Mesothelial cell of epicardium (in vitro differentiated cells): ENCODE results near the gene RERE. TPM values are rescaled to one million over a fixed set of nuclear protein-coding genes. Genes with fewer than 3 reads are reported as not detected.

Experiments used
- DNase-seq, 2 experiments: peaks; one replicate each; pipeline ENCODE4 v3.0.0; 2021; ENCODE audit warnings: low spot score in 2 of 2; ENCODE audit not compliant: unreplicated experiment in 2 of 2
- H3K27ac Mint-ChIP-seq: 2 replicates; pipeline ENCODE4 v1.8.0; 2021; ENCODE audit warnings: mixed read lengths
- H3K27me3 Mint-ChIP-seq: 2 replicates; pipeline ENCODE4 v1.8.0; 2021; ENCODE audit warnings: low read depth, mixed read lengths
- H3K36me3 Mint-ChIP-seq: 2 replicates; pipeline ENCODE4 v1.8.0; 2021; ENCODE audit warnings: mixed read lengths
- H3K4me1 Mint-ChIP-seq: 2 replicates; pipeline ENCODE4 v1.8.0; 2021; ENCODE audit warnings: mixed read lengths
- H3K4me3 Mint-ChIP-seq: 2 replicates; pipeline ENCODE4 v1.8.0; 2021; ENCODE audit warnings: mild to moderate bottlenecking, moderate library complexity, mixed read lengths
- H3K9me3 Mint-ChIP-seq: 2 replicates; pipeline ENCODE4 v1.8.0; 2021; ENCODE audit warnings: mixed read lengths
- total RNA-seq: library from RNA; stranded (reverse); gene quantifications from 3 replicates; pipeline ENCODE4 v1.2.1, GENCODE V29; 2021
- TF ChIP-seq, protein P1 (sequence below): fragments of 200-600 bp; sonication (generic); IDR thresholded peaks from one replicate; pipeline ENCODE4 v1.5.0; 2021; ENCODE audit warnings: antibody characterized with exemption; ENCODE audit not compliant: unreplicated experiment

Gene RERE
- total RNA-seq, 1 donor from 2014 or later = 187 TPM

DNA sequence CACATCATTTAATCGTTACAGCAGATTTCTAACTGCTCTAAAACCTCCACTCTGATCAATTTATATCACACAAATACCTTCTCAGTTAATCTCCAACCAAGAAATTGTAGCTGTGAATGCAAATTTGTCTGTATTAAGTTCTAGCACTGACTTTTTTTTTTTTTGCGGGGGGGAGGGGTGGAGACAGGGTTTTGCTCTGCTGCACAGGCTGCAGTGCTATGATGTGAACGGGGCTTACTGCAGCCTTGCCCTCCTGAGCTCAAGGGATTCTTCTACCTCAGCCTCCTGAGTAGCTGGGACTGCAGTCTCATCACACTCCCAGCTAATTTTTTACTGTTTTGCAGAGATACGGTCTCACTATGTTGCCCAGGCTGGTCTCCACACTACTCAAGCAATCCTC, 163.6 kb downstream of the RERE start:
- H3K27ac Mint-ChIP-seq = no peak overlapping the region
- H3K36me3 Mint-ChIP-seq = peaks cover 23% of the 10 kb centered on the region
- TF ChIP-seq, protein P1, sequence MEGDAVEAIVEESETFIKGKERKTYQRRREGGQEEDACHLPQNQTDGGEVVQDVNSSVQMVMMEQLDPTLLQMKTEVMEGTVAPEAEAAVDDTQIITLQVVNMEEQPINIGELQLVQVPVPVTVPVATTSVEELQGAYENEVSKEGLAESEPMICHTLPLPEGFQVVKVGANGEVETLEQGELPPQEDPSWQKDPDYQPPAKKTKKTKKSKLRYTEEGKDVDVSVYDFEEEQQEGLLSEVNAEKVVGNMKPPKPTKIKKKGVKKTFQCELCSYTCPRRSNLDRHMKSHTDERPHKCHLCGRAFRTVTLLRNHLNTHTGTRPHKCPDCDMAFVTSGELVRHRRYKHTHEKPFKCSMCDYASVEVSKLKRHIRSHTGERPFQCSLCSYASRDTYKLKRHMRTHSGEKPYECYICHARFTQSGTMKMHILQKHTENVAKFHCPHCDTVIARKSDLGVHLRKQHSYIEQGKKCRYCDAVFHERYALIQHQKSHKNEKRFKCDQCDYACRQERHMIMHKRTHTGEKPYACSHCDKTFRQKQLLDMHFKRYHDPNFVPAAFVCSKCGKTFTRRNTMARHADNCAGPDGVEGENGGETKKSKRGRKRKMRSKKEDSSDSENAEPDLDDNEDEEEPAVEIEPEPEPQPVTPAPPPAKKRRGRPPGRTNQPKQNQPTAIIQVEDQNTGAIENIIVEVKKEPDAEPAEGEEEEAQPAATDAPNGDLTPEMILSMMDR = no peak
- no peak for DNase-seq
- H3K27me3 Mint-ChIP-seq = no peaks in the 10 kb centered on the region
- peaks cover 9% of the 10 kb centered on the region for H3K4me1 Mint-ChIP-seq
- no peak overlapping the region for H3K4me3 Mint-ChIP-seq
- H3K9me3 Mint-ChIP-seq = peaks cover 4% of the 10 kb centered on the region

- Mint-ChIP-seq H3K36me3 (peaks cover 18% of the 10 kb centered on the region), H3K9me3 (peaks cover 4% of the 10 kb centered on the region), H3K27me3 (no peaks in the 10 kb centered on the region)
These were observed 164.9 kb downstream of the RERE start for GRCh38 chr1:8652467-8653046.

DNA sequence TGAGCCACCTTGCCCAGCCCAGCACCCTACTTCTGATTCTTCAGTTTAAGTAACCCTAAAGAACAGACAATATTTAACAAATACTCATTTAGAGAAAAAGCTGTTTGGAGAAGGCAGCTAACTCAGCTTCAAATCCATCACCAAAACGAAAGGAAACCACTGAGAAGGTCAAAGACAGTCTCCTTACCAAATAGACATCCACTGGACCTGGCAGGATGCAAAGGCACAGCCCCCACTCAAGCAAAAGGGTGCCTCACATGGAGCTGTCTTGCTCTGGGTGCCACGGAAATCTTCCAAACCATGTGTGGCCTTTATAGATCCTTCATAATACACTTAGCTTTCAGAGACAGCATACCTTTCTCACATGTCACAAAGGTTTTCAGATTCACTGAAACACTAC, 165.5 kb downstream of the RERE start:
- Mint-ChIP-seq H3K27me3 (no peaks in the 10 kb centered on the region), H3K27ac (peak overlapping the region; percentile 41), H3K36me3 (peaks cover 18% of the 10 kb centered on the region), H3K9me3 (peaks cover 4% of the 10 kb centered on the region), H3K4me1 (peaks cover 9% of the 10 kb centered on the region), H3K4me3 (no peak overlapping the region)
- TF ChIP-seq, protein P1 = no peak
- no peak for DNase-seq

More at GRCh38 chr1:8652467-8653046, 164.9 kb downstream of the RERE start:
- H3K4me3 Mint-ChIP-seq = no peak overlapping the region
- TF ChIP-seq, protein P1 = no peak
- H3K27ac Mint-ChIP-seq = no peak overlapping the region
- no peak for DNase-seq
- H3K4me1 Mint-ChIP-seq = peaks cover 9% of the 10 kb centered on the region

DNA sequence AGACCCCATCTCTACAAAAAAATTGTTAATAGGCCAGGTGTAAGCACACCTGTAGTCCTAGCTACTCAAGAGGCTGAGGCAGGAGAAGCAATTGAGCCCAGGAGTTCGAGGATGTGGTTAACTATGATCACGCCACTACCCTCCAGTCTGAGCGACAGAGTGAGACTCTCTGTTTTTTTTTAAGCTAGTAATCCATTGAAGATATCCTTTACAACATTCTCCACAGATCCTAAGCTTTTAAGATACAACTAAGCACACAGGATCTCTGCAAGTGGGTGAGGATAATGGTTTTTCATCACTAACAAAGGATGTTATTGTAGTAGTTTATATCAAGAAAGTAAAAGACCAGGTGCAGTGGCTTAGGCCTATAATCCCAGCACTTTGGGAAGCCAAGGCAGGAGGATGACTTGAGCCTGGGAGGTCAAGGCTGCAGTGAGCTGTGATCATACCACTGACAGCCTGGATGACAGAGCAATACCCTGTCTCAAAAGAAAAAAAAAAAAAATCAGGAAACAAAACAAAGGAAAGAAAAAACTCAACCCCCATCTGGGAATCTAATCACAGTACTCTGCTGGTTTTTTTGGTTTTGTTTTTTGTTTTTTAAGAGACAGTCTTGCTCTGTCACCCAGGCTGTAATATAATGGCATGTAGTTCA, 166.1 kb downstream of the RERE start:
- peak overlapping the region; percentile 41 for H3K27ac Mint-ChIP-seq
- no peak for DNase-seq
- H3K36me3 Mint-ChIP-seq = peaks cover 18% of the 10 kb centered on the region
- no peak overlapping the region for H3K4me3 Mint-ChIP-seq
- no peaks in the 10 kb centered on the region for H3K27me3 Mint-ChIP-seq
- H3K4me1 Mint-ChIP-seq = peaks cover 9% of the 10 kb centered on the region
- H3K9me3 Mint-ChIP-seq = peaks cover 4% of the 10 kb centered on the region
- TF ChIP-seq, protein P1 = no peak

DNA sequence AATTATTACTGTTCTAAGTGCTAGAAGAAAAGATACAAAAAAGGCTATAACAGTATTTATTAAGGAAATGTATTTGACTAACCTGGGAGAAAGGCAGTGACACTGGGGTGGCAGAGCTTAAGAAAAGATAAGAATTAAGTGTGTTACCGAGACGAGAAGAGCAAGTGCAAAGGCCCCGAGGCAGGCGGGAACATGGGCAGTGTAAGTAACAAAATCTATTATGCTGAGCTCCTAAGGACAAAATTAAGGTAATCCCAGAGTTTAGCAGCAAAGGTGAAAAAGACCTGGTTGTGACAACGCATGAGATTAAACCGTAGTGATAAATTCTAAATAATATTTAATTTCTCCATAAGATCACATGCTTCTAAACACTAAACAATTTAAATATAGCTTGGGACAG, 167.6 kb downstream of the RERE start:
- H3K27ac Mint-ChIP-seq = no peak overlapping the region
- peaks cover 4% of the 10 kb centered on the region for H3K9me3 Mint-ChIP-seq
- peaks cover 9% of the 10 kb centered on the region for H3K4me1 Mint-ChIP-seq
- TF ChIP-seq, protein P1 = no peak
- DNase-seq = no peak
- H3K27me3 Mint-ChIP-seq = no peaks in the 10 kb centered on the region
- H3K36me3 Mint-ChIP-seq = peaks cover 6% of the 10 kb centered on the region
- H3K4me3 Mint-ChIP-seq = no peak overlapping the region
